Thyroid gland (tissue), 4 donors: ENCODE results near the gene ZBTB42. TPM values are rescaled to one million over a fixed set of nuclear protein-coding genes. Genes with fewer than 3 reads are reported as not detected.

ENCODE experiments used
- DNase-seq, 2 donors: peaks; one replicate each; pipeline ENCODE4 v3.0.0-alpha.2; 2019
- H3K27ac ChIP-seq, 3 donors: fragments of 200-600 bp; sonication (generic); 1 replicate in 2 of 3; 2 replicates in 1 of 3; pipeline ENCODE4 v1.5.1; 2016 to 2019; ENCODE audit warnings: mild to moderate bottlenecking in 1 of 3, moderate library complexity in 1 of 3
- H3K27me3 ChIP-seq: fragments of 200-600 bp; sonication (generic); one replicate; pipeline ENCODE4 v1.5.1; 2019
- H3K36me3 ChIP-seq, 2 donors: fragments of 200-600 bp; sonication (generic); one replicate each; pipeline ENCODE4 v1.5.1; 2016 to 2019
- H3K4me1 ChIP-seq, 2 donors: fragments of 200-600 bp; sonication (generic); one replicate each; pipeline ENCODE4 v1.5.1; 2017 to 2019
- H3K4me3 ChIP-seq, 3 donors: fragments of 200-600 bp; sonication (generic); replicated peaks in 1 of 3; 1 replicate in 2 of 3; 2 replicates in 1 of 3; pipeline ENCODE4 v1.5.1; 2016; ENCODE audit warnings: mild to moderate bottlenecking in 1 of 3
- H3K9me3 ChIP-seq: fragments of 200-600 bp; sonication (generic); one replicate; pipeline ENCODE4 v1.5.1; 2017
- POLR2A ChIP-seq, 2 donors: fragments of 450-650 bp; IDR thresholded peaks; one replicate each; pipeline ENCODE4 v1.6.1; 2017; ENCODE audit warnings: antibody characterized with exemption in 2 of 2, mild to moderate bottlenecking in 2 of 2, moderate library complexity in 1 of 2
- whole genome bisulfite sequencing, 2 donors: methylation state at CpG; one replicate each; pipeline ENCODE4 v1.1.5; 2017; 5-methylcytosine and 5-hydroxymethylcytosine counted together
- intact Hi-C: fragments of 100-400 bp; cut with DNase I; formaldehyde crosslinking; loops from one replicate; pipeline ENCODE4 v1.15.1; 2023
- total RNA-seq, 4 donors: library from RNA; depleted of rRNA; stranded (reverse); fragments of >200 nt; gene quantifications; one replicate each; pipeline ENCODE4 v1.2.3, GENCODE V29; 2016
- TF ChIP-seq, protein P1 (sequence below), 6 experiments: fragments of 200-600 bp in 3 of 6; fragments of 450-650 bp in 3 of 6; sonication (generic) in 3 of 6; IDR thresholded peaks; one replicate each; pipeline ENCODE4 v1.5.1; 2016 to 2019; ENCODE audit warnings: antibody characterized with exemption in 6 of 6, mild to moderate bottlenecking in 2 of 6, inconsistent platforms in 1 of 6, moderate library complexity in 1 of 6

The ZBTB42 gene
- total RNA-seq, 4 donors from 2014 or later, result 12.9 to 29.4 (median 16.8) TPM

DNA sequence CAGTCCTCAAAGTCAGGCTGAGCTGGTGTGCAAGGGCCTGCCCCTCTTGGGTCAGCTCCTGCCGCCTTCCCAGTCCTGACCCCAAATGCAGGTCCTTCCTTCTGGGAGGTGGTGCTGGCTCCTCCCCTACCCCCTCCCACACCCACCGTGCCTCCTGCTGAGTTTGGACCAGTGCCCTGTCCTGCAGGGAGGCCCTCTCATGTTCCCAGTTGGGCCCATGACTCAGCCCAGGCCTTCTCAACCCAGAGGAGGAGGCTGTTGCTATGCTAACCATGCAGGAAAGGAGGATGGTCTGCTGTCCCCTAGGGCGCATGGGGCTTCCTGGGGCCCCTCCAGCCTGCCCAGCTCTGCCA is 4.4 kb downstream of the ZBTB42 start:
- H3K9me3 ChIP-seq, result no peaks in the 10 kb centered on the region
- TF ChIP-seq, protein P1, sequence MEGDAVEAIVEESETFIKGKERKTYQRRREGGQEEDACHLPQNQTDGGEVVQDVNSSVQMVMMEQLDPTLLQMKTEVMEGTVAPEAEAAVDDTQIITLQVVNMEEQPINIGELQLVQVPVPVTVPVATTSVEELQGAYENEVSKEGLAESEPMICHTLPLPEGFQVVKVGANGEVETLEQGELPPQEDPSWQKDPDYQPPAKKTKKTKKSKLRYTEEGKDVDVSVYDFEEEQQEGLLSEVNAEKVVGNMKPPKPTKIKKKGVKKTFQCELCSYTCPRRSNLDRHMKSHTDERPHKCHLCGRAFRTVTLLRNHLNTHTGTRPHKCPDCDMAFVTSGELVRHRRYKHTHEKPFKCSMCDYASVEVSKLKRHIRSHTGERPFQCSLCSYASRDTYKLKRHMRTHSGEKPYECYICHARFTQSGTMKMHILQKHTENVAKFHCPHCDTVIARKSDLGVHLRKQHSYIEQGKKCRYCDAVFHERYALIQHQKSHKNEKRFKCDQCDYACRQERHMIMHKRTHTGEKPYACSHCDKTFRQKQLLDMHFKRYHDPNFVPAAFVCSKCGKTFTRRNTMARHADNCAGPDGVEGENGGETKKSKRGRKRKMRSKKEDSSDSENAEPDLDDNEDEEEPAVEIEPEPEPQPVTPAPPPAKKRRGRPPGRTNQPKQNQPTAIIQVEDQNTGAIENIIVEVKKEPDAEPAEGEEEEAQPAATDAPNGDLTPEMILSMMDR (IDR thresholded peaks at IDR 0.05), result no peak
- no peak for TF ChIP-seq POLR2A (IDR thresholded peaks at IDR 0.05)
- no peak overlapping the region for H3K4me3 ChIP-seq
- H3K27me3 ChIP-seq, result no peaks in the 10 kb centered on the region
- H3K27ac ChIP-seq, result peak overlapping the region in 2 of 3 donors; percentile 31 to 47
- peaks cover 22 to 33% of the 10 kb centered on the region in 2 donors for H3K4me1 ChIP-seq
- WGBS, 2 donors, result 0 to 76% methylated on average over 1 to 2 of the region's 3 CpGs
- intact Hi-C loops, result no loop called here
- peak; percentile 76 to 89 for DNase-seq
- H3K36me3 ChIP-seq, result no peaks in the 10 kb centered on the region

DNA sequence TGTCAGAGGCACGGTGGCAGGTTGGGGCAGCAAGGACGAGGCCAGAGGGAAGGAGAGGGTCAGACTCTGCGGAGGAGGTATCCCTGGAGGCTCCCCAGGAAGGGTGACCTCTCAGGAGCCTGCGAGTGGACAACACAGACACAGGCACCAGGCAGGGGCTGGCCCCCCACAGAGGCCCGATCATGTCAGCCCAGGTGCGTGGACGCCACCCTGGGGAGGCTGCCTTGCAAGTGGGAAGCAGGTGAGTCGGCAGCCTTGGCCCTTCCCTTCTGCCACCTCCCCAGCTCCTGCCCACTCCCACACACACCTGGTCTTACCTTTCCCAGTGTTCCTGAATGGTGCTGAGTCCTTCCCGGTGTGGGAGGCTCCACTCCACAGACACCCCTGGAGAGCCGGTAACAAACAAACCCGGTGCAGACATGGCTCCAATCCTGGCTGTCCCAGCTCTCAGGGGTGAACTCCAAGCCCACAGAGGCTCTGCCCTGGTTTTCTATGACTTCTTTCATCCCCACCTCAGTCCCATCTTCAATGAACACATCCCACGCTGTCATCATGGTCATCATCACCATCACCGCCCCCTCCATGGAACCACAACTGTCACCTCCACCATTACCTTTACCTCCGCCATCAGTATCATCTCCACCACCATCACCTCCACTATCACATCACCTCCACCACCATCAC is 5.2 kb downstream of the ZBTB42 start:
- Histone ChIP-seq H3K27ac (peak overlapping the region in 2 of 3 donors; percentile 31 to 39), H3K4me1 (peaks cover 21 to 33% of the 10 kb centered on the region in 2 donors), H3K27me3 (no peaks in the 10 kb centered on the region), H3K4me3 (no peak overlapping the region), H3K36me3 (no peaks in the 10 kb centered on the region), H3K9me3 (no peaks in the 10 kb centered on the region)
- 72 to 76% methylated on average over 13 to 14 of the region's 14 CpGs for WGBS, 2 donors
- no peak for DNase-seq
- TF ChIP-seq, protein P1 (IDR thresholded peaks at IDR 0.05), result no peak
- no peak for TF ChIP-seq POLR2A (IDR thresholded peaks at IDR 0.05)
- intact Hi-C loops, result no loop called here

DNA sequence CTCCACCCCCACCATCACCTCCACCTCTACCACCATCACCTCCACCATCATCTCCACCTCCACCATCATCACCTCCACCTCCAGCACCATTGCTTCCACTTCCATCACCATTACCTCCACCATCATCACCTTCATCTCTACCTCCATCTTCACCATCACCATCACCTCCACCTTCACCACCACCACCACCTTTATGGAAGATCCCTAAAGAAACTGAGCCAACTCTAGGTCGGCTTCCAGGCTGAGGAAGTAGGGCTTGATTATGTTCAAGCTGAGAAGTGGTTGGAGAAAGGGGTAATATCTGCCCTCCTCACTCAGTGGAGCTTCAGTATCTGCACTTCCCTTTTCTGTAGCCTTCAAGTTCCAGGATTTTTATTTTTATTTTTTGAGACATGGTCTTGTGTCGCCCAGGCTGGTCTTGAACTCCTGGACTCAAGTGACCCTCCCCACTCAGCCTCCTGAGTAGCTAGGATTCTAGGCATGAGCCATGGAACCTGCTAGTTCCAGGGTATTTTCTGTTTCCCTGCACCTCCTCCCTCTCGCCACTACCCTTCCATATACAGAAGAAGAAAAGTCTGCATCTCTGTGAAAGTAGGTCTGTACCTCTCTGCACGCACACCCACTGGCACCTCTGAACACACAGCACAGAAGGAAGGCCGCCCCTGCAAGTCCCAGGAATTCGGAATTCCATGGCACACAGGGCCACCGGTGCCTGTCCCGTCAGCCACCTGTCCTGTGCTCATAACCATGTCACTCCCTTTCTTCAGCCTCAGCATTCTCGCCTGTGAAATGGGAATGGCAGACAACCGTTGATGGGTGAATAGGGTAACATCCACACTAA is 5.9 kb downstream of the ZBTB42 start:
- no peaks in the 10 kb centered on the region for H3K36me3 ChIP-seq
- H3K4me1 ChIP-seq, result peaks cover 13 to 26% of the 10 kb centered on the region in 2 donors
- intact Hi-C loops, result no loop called here
- 88 to 94% methylated on average over 10 of the region's 10 CpGs for WGBS, 2 donors
- no peak overlapping the region for H3K4me3 ChIP-seq
- no peak for DNase-seq
- no peaks in the 10 kb centered on the region for H3K27me3 ChIP-seq
- H3K9me3 ChIP-seq, result no peaks in the 10 kb centered on the region
- no peak overlapping the region for H3K27ac ChIP-seq
- TF ChIP-seq POLR2A (IDR thresholded peaks at IDR 0.05), result no peak
- TF ChIP-seq, protein P1 (IDR thresholded peaks at IDR 0.05), result no peak

DNA sequence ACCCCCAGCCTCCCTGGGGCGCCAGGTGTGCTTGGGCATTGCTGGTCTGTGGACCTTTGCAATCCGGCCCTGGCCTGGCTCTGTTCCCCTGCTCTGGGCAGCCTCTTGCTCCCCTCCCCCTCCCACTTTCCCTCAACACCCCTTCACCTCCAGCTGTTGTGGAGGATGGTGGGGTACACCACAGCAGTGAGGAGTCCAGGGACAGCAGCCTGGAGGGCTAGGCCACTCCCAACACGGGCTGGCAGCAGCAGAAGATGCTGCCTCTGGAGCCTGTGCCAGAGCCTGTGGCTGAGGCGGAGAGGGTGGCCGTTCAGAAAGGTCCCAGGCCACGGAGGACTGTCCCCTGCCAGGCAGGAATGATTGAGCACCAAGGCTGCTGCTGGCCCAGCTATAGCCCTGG is 7.6 kb downstream of the ZBTB42 start:
- TF ChIP-seq, protein P1 (IDR thresholded peaks at IDR 0.05), result no peak
- TF ChIP-seq POLR2A (IDR thresholded peaks at IDR 0.05), result no peak
- no peak for DNase-seq

DNA sequence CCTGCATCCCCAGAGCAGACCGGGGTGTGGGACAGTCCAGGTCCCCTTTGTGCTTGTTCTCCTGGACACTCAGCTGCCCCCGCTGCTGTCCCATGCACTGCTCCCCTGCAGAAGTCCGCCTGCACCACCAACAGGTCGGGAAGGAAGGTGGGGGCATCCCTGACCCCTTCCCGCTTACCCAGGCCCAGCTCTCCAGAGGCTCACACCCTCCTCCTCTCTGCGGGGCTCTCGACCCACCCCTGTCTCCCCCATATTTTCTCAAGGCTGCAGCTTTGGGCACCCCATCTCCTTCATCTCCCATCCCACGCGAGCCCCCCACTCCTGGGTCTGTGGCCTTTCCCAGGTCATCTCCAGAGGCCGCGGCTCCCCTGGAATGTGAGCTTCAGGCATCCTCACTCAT is 9.4 kb downstream of the ZBTB42 start:
- Histone ChIP-seq H3K27ac (no peak overlapping the region), H3K36me3 (no peaks in the 10 kb centered on the region), H3K4me1 (peaks cover 11 to 14% of the 10 kb centered on the region in 2 donors), H3K4me3 (no peak overlapping the region), H3K27me3 (no peaks in the 10 kb centered on the region), H3K9me3 (no peaks in the 10 kb centered on the region)
- DNase-seq, result no peak
- no peak for TF ChIP-seq POLR2A (IDR thresholded peaks at IDR 0.05)
- TF ChIP-seq, protein P1 (IDR thresholded peaks at IDR 0.05), result no peak
- intact Hi-C loops, result no loop called here
- 87 to 94% methylated on average over 10 of the region's 11 CpGs for WGBS, 2 donors

More for the DNA sequence above, 7.6 kb downstream of the ZBTB42 start:
- intact Hi-C loops, result no loop called here
- no peaks in the 10 kb centered on the region for H3K9me3 ChIP-seq
- H3K4me3 ChIP-seq, result no peak overlapping the region
- peaks cover 10 to 12% of the 10 kb centered on the region in 2 donors for H3K4me1 ChIP-seq
- H3K36me3 ChIP-seq, result no peaks in the 10 kb centered on the region
- WGBS, 2 donors, result 78 to 83% methylated on average over 4 to 5 of the region's 6 CpGs
- H3K27ac ChIP-seq, result no peak overlapping the region
- H3K27me3 ChIP-seq, result no peaks in the 10 kb centered on the region
